ENCODE measurements around the gene DUSP1.
A peak's percentile ranks its signal among the peaks of the same experiment; 100 is the strongest.

The DUSP1 gene

GRCh38 chr5:172764861-172765765, 5.9 kb downstream of the DUSP1 start:
- peak; percentile 92 for DNase-seq

GRCh38 chr5:172763120-172763464, 7.9 kb downstream of the DUSP1 start:
- no peak for DNase-seq

GRCh38 chr5:172762214-172763119, 8.5 kb downstream of the DUSP1 start:
- no peak for DNase-seq

GRCh38 chr5:172760959-172761358, 10.0 kb downstream of the DUSP1 start:
- DNase-seq, result no peak

GRCh38 chr5:172760136-172760535, 10.9 kb downstream of the DUSP1 start:
- DNase-seq, result no peak

- no peak for DNase-seq
Measured at GRCh38 chr5:172758834-172759149, 12.2 kb downstream of the DUSP1 start.

GRCh38 chr5:172758077-172758833, 12.7 kb downstream of the DUSP1 start:
- no peak for DNase-seq

GRCh38 chr5:172757394-172758010, 13.5 kb downstream of the DUSP1 start:
- DNase-seq, result no peak

- DNase-seq, result no peak
Measured at GRCh38 chr5:172756764-172757393, 14.1 kb downstream of the DUSP1 start.

- no peak for DNase-seq
Measured at GRCh38 chr5:172754596-172755356, 16.2 kb downstream of the DUSP1 start.

GRCh38 chr5:172753101-172753500, 17.9 kb downstream of the DUSP1 start:
- no peak for DNase-seq

- DNase-seq, result no peak
Measured at GRCh38 chr5:172751761-172752510, 19.1 kb downstream of the DUSP1 start.

GRCh38 chr5:172749881-172750633, 20.9 kb downstream of the DUSP1 start:
- no peak for DNase-seq

- DNase-seq, result no peak
Measured at GRCh38 chr5:172749076-172749475, 21.9 kb downstream of the DUSP1 start.

GRCh38 chr5:172748341-172748843, 22.6 kb downstream of the DUSP1 start:
- peak; percentile 72 for DNase-seq

GRCh38 chr5:172747471-172747870, 23.5 kb downstream of the DUSP1 start:
- no peak for DNase-seq

GRCh38 chr5:172746725-172747124, 24.3 kb downstream of the DUSP1 start:
- no peak for DNase-seq

GRCh38 chr5:172745838-172746237, 25.2 kb downstream of the DUSP1 start:
- DNase-seq, result no peak

GRCh38 chr5:172745406-172745805, 25.6 kb downstream of the DUSP1 start:
- DNase-seq, result no peak

All from right kidney (tissue), 1 donor.